SK-N-SH treated with all-trans-retinoic acid at 6 μM for 48 hours (cell line): ENCODE measurements around the gene CCDC137.

ENCODE experiments used
- ATAC-seq: fragments of 200-7000 bp; cut with Tn5 transposase; 3 replicates; pipeline ENCODE4 v1.9.1; 2020; ENCODE audit warnings: mild to moderate bottlenecking, moderate library complexity
- ARNTL ChIP-seq: fragments of 450-650 bp; formaldehyde crosslinking; IDR thresholded peaks from 2 replicates; pipeline ENCODE4 v1.5.0; 2020; ENCODE audit warnings: low read depth, mild to moderate bottlenecking, moderate library complexity, borderline replicate concordance
- CSDC2 ChIP-seq: fragments of 250-450 bp; sonication (Bioruptor Pico); IDR thresholded peaks from 2 replicates; pipeline ENCODE4 v1.5.0; 2020; ENCODE audit warnings: mild to moderate bottlenecking, moderate library complexity
- ESRRG ChIP-seq: fragments of 250-450 bp; sonication (Bioruptor Pico); IDR thresholded peaks from 2 replicates; pipeline ENCODE4 v1.6.1; 2021; ENCODE audit warnings: mild to moderate bottlenecking
- GLIS3 ChIP-seq: fragments of 250-450 bp; sonication (Bioruptor Pico); IDR thresholded peaks from 2 replicates; pipeline ENCODE4 v1.5.0; 2020; ENCODE audit warnings: mild to moderate bottlenecking, moderate library complexity
- ISL1 ChIP-seq: fragments of 250-450 bp; sonication (Bioruptor Pico); IDR thresholded peaks from 2 replicates; pipeline ENCODE4 v2.1.2; 2022; ENCODE audit warnings: mild to moderate bottlenecking, moderate library complexity
- OSR1 ChIP-seq: fragments of 250-450 bp; sonication (Bioruptor Pico); IDR thresholded peaks from 2 replicates; pipeline ENCODE4 v1.8.0; 2022; ENCODE audit warnings: moderate library complexity, mild to moderate bottlenecking, inconsistent platforms
- RARB ChIP-seq: fragments of 250-450 bp; sonication (Bioruptor Pico); IDR thresholded peaks from 2 replicates; pipeline ENCODE4 v1.8.0; 2021; ENCODE audit warnings: mild to moderate bottlenecking, moderate library complexity
- SNAI2 ChIP-seq: fragments of 250-450 bp; sonication (Bioruptor Pico); IDR thresholded peaks from 2 replicates; pipeline ENCODE4 v1.5.0; 2020; ENCODE audit warnings: mild to moderate bottlenecking, moderate library complexity
- TOX ChIP-seq: fragments of 250-450 bp; sonication (Bioruptor Pico); IDR thresholded peaks from 2 replicates; pipeline ENCODE4 v1.8.0; 2021; ENCODE audit warnings: mild to moderate bottlenecking, moderate library complexity, borderline replicate concordance
- ZC3H10 ChIP-seq: fragments of 250-450 bp; sonication (Bioruptor Pico); IDR thresholded peaks from 2 replicates; pipeline ENCODE4 v1.5.1; 2021; ENCODE audit warnings: mild to moderate bottlenecking, moderate library complexity
- ZFP3 ChIP-seq: fragments of 250-450 bp; sonication (Bioruptor Pico); IDR thresholded peaks from 2 replicates; pipeline ENCODE4 v1.5.0; 2020; ENCODE audit warnings: mild to moderate bottlenecking, moderate library complexity
- ZNF70 ChIP-seq: fragments of 450-650 bp; formaldehyde crosslinking; IDR thresholded peaks from 2 replicates; pipeline ENCODE4 v1.5.0; 2020; ENCODE audit warnings: mild to moderate bottlenecking, moderate library complexity
- ZNF8 ChIP-seq: fragments of 450-650 bp; formaldehyde crosslinking; IDR thresholded peaks from 2 replicates; pipeline ENCODE4 v1.5.0; 2020; ENCODE audit warnings: mild to moderate bottlenecking, moderate library complexity
- TF ChIP-seq, protein P1 (sequence below): fragments of 250-450 bp; sonication (Bioruptor Pico); IDR thresholded peaks from 2 replicates; pipeline ENCODE4 v1.5.1; 2021; ENCODE audit warnings: mild to moderate bottlenecking, moderate library complexity
- TF ChIP-seq, protein P2 (sequence below): fragments of 250-450 bp; sonication (Bioruptor Pico); IDR thresholded peaks from 2 replicates; pipeline ENCODE4 v1.5.1; 2020; ENCODE audit warnings: low read depth, mild to moderate bottlenecking, moderate library complexity
- TF ChIP-seq, protein P3 (sequence below): fragments of 250-450 bp; sonication (Bioruptor Pico); IDR thresholded peaks from 2 replicates; pipeline ENCODE4 v1.8.0; 2020; ENCODE audit warnings: mild to moderate bottlenecking, moderate library complexity, borderline replicate concordance
- TF ChIP-seq, protein P4 (sequence below): fragments of 250-450 bp; sonication (Bioruptor Pico); IDR thresholded peaks from 2 replicates; pipeline ENCODE4 v1.8.0; 2021; ENCODE audit warnings: low read depth, mild to moderate bottlenecking, moderate library complexity, borderline replicate concordance
- TF ChIP-seq, protein P5 (sequence below): fragments of 250-450 bp; sonication (Bioruptor Pico); IDR thresholded peaks from 2 replicates; pipeline ENCODE4 v1.5.0; 2020; ENCODE audit warnings: mild to moderate bottlenecking, moderate library complexity

Gene CCDC137

DNA sequence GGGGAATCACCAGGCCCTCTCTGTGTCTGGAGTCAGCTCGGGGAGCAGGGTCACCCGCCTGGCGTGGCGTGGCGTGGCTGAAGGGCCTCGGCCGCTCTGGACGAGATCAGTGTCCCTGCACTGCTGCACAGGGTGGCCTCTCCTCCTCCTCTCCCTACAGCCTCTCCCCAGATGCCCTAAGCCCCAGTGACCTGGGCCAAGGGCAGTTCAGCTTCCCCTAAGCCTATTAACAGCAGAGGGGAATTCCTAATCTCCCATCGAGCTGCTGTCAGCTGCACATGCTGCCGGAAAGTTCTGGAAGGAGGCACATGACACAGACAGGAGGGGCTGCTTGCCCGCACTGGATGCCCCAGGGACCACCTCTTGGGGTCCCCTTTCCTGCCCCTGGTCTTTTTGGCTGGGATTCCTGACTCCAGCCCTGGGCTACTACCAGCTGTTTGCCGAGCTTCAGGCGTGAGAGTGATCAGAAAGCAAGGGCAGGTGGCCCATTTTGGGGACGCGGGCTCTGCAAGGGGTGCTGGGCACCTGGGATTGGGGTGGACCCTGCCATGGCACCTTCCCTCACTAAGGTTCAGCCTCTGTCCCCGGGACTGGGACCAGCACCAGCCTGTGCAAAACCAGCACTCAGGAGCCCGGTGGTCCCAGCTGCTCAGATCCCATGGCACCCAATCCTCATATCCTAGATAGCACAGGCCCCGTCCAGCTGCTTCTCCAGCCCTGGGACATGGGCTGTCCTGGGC is 11.0 kb upstream of the CCDC137 start:
- TF ChIP-seq OSR1 (CRISPR knock-in tag): no peak
- TF ChIP-seq ZFP3 (CRISPR knock-in tag): no peak
- TF ChIP-seq, protein P1, sequence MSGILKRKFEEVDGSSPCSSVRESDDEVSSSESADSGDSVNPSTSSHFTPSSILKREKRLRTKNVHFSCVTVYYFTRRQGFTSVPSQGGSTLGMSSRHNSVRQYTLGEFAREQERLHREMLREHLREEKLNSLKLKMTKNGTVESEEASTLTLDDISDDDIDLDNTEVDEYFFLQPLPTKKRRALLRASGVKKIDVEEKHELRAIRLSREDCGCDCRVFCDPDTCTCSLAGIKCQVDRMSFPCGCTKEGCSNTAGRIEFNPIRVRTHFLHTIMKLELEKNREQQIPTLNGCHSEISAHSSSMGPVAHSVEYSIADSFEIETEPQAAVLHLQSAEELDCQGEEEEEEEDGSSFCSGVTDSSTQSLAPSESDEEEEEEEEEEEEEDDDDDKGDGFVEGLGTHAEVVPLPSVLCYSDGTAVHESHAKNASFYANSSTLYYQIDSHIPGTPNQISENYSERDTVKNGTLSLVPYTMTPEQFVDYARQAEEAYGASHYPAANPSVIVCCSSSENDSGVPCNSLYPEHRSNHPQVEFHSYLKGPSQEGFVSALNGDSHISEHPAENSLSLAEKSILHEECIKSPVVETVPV: no peak
- TF ChIP-seq ZC3H10 (CRISPR knock-in tag): no peak
- no peak for ATAC-seq

DNA sequence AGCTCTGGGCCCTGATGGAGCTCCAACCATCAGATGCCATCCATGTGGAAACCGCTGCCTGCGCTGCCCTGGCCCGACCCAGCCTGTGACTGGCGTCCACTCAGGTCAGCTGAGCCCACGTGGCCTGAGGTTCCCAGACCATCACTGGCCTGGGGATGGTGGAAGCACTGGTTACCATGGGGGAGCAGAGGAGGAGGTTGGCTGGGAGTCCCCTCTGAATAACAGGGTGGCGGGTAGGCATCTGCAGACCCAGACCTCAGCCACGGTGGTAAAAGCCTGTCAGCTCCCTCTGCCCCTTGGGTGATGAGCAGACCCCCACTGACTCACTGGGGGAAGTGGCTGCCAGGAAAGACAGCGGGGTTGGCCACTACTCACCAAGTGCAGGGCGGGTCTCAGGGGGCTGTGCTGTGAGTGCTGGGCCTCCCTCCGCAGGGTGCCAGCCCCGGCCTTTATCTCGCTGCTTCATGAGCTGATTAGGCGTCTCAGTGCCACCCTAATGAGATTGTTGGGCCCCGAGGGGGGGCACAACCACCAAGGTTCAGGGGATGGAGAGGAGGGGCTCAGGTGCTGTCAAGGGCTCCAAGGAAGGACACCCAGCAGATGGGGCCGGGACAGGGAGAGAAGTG is 10.3 kb upstream of the CCDC137 start, which contains the start of gene PDE6G:
TSS of gene PDE6G (minus strand) at position 425 of the 626 bp plus-strand sequence. CDS start 3,237 bp downstream, outside the sequence.
- no peak for ATAC-seq
- TF ChIP-seq RARB (CRISPR knock-in tag) (no peak), ZNF70 (CRISPR knock-in tag) (no peak), OSR1 (CRISPR knock-in tag) (no peak), GLIS3 (CRISPR knock-in tag) (no peak), ZNF8 (CRISPR knock-in tag) (no peak), ARNTL (CRISPR knock-in tag) (no peak), ESRRG (no peak), SNAI2 (CRISPR knock-in tag) (no peak), ISL1 (CRISPR knock-in tag) (no peak), ZC3H10 (CRISPR knock-in tag) (no peak), CSDC2 (CRISPR knock-in tag) (no peak), TOX (CRISPR knock-in tag) (no peak)
- TF ChIP-seq, protein P1: no peak
- TF ChIP-seq, protein P2, sequence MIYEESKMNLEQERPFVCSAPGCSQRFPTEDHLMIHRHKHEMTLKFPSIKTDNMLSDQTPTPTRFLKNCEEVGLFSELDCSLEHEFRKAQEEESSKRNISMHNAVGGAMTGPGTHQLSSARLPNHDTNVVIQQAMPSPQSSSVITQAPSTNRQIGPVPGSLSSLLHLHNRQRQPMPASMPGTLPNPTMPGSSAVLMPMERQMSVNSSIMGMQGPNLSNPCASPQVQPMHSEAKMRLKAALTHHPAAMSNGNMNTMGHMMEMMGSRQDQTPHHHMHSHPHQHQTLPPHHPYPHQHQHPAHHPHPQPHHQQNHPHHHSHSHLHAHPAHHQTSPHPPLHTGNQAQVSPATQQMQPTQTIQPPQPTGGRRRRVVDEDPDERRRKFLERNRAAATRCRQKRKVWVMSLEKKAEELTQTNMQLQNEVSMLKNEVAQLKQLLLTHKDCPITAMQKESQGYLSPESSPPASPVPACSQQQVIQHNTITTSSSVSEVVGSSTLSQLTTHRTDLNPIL (CRISPR knock-in tag): no peak
- TF ChIP-seq, protein P3, sequence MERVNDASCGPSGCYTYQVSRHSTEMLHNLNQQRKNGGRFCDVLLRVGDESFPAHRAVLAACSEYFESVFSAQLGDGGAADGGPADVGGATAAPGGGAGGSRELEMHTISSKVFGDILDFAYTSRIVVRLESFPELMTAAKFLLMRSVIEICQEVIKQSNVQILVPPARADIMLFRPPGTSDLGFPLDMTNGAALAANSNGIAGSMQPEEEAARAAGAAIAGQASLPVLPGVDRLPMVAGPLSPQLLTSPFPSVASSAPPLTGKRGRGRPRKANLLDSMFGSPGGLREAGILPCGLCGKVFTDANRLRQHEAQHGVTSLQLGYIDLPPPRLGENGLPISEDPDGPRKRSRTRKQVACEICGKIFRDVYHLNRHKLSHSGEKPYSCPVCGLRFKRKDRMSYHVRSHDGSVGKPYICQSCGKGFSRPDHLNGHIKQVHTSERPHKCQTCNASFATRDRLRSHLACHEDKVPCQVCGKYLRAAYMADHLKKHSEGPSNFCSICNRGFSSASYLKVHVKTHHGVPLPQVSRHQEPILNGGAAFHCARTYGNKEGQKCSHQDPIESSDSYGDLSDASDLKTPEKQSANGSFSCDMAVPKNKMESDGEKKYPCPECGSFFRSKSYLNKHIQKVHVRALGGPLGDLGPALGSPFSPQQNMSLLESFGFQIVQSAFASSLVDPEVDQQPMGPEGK (CRISPR knock-in tag): no peak
- TF ChIP-seq, protein P4, sequence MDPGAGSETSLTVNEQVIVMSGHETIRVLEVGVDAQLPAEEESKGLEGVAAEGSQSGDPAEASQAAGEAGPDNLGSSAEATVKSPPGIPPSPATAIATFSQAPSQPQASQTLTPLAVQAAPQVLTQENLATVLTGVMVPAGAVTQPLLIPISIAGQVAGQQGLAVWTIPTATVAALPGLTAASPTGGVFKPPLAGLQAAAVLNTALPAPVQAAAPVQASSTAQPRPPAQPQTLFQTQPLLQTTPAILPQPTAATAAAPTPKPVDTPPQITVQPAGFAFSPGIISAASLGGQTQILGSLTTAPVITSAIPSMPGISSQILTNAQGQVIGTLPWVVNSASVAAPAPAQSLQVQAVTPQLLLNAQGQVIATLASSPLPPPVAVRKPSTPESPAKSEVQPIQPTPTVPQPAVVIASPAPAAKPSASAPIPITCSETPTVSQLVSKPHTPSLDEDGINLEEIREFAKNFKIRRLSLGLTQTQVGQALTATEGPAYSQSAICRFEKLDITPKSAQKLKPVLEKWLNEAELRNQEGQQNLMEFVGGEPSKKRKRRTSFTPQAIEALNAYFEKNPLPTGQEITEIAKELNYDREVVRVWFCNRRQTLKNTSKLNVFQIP (CRISPR knock-in tag): no peak
- TF ChIP-seq, protein P5, sequence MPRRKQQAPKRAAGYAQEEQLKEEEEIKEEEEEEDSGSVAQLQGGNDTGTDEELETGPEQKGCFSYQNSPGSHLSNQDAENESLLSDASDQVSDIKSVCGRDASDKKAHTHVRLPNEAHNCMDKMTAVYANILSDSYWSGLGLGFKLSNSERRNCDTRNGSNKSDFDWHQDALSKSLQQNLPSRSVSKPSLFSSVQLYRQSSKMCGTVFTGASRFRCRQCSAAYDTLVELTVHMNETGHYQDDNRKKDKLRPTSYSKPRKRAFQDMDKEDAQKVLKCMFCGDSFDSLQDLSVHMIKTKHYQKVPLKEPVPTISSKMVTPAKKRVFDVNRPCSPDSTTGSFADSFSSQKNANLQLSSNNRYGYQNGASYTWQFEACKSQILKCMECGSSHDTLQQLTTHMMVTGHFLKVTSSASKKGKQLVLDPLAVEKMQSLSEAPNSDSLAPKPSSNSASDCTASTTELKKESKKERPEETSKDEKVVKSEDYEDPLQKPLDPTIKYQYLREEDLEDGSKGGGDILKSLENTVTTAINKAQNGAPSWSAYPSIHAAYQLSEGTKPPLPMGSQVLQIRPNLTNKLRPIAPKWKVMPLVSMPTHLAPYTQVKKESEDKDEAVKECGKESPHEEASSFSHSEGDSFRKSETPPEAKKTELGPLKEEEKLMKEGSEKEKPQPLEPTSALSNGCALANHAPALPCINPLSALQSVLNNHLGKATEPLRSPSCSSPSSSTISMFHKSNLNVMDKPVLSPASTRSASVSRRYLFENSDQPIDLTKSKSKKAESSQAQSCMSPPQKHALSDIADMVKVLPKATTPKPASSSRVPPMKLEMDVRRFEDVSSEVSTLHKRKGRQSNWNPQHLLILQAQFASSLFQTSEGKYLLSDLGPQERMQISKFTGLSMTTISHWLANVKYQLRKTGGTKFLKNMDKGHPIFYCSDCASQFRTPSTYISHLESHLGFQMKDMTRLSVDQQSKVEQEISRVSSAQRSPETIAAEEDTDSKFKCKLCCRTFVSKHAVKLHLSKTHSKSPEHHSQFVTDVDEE: no peak
